ENCODE data around the gene ZNF69. TPM values are rescaled to one million over a fixed set of nuclear protein-coding genes. Genes with fewer than 3 reads are reported as not detected.
A peak's percentile ranks its signal among the peaks of the same experiment; 100 is the strongest.
"Not testable (repeated sequence)": the region's sequence is repeated elsewhere in the genome, so short reads cannot be mapped to it uniquely, and the experiment has no call there.

The ZNF69 gene
- total RNA-seq, 6 experiments from 2014 or later, result 6.1 to 10.0 (median 9.2) TPM

DNA sequence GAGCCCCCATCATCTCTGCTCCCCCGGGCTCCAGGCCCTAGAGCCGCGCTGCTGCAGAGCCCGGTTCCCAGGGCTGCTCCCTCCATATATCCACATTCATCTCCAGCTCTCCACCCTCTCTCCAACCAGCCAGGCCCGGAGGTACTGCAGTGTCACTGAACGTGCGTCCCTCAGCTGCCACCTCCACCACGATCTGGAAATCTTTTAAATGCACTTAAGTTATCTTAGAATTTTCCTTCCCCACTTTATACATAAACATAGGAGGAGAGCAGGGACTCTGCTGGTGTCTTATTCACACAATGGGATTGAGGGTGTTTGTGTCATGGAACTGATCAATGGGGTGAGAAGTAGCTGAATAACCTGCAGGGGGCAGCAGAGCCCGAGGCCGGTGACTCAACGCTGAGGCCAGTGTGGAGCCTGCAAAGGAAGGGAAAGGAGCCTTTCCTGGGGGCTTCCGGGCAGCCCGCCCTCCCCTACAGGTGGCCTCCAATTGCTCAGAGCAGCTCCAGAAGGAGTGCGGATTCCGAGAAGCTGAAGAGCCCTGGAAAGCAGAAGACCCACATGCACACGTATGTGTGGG lies 7.8 kb upstream of the ZNF69 start:
- TF ChIP-seq, protein P1, sequence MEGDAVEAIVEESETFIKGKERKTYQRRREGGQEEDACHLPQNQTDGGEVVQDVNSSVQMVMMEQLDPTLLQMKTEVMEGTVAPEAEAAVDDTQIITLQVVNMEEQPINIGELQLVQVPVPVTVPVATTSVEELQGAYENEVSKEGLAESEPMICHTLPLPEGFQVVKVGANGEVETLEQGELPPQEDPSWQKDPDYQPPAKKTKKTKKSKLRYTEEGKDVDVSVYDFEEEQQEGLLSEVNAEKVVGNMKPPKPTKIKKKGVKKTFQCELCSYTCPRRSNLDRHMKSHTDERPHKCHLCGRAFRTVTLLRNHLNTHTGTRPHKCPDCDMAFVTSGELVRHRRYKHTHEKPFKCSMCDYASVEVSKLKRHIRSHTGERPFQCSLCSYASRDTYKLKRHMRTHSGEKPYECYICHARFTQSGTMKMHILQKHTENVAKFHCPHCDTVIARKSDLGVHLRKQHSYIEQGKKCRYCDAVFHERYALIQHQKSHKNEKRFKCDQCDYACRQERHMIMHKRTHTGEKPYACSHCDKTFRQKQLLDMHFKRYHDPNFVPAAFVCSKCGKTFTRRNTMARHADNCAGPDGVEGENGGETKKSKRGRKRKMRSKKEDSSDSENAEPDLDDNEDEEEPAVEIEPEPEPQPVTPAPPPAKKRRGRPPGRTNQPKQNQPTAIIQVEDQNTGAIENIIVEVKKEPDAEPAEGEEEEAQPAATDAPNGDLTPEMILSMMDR (IDR thresholded peaks at IDR 0.05), result peak in 3 of 4 donors; percentile 33 to 42 (median 38)
- intact Hi-C loops (cut with DNase I), result loop anchor here in 1 of 2 donors (10.0 kb wide), 2 partner anchors 105 to 265 kb away; partner anchors contain the start of gene ZNF20
- not testable (repeated sequence) for H3K4me3 ChIP-seq, H3K27me3 ChIP-seq, H3K27ac ChIP-seq, H3K36me3 ChIP-seq, H3K4me1 ChIP-seq, H3K9me3 ChIP-seq
- ATAC-seq (peak; percentile 44 to 63 (median 60)), DNase-seq (peak in 1 of 3 donors; percentile 25)
- WGBS (ENCODE audit: insufficient coverage, low coverage, low lambda C conversion rate, missing lambda C conversion rate), result 65% methylated on average over 12 of the region's 16 CpGs

DNA sequence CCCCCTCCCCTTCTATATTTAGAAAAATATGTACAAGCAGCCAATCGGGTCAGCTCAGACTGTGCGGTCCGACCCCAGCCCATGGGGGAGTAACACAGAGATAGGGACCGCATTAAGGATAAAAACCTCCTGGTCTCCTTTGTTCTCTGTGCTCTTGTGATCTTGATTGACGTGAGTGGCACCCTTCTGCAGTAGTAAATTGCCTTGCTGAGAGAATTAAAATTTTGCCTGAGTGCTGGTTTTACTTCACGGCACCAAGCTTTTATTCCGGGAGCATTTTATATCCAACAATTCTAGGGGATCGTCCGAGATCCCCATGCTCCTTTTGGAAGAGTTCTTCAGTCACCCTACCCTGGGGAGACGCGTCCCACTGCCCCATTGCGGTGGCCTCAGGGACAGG lies 7.0 kb upstream of the ZNF69 start:
- intact Hi-C loops (cut with DNase I), result loop anchor here in 1 of 2 donors (10.0 kb wide), 2 partner anchors 104 to 264 kb away; partner anchors contain the start of gene ZNF20
- H3K4me1 ChIP-seq, result no peaks in the 10 kb centered on the region
- DNase-seq (no peak), ATAC-seq (no peak)
- H3K36me3 ChIP-seq, result no peaks in the 10 kb centered on the region
- TF ChIP-seq, protein P1 (IDR thresholded peaks at IDR 0.05), result no peak
- TF ChIP-seq POLR2A (IDR thresholded peaks at IDR 0.05), result no peak
- WGBS (ENCODE audit: insufficient coverage, low coverage, low lambda C conversion rate, missing lambda C conversion rate), result 75% methylated on average over 9 of the region's 12 CpGs
- H3K27ac ChIP-seq, result no peak overlapping the region
- no peaks in the 10 kb centered on the region for H3K27me3 ChIP-seq
- H3K9me3 ChIP-seq, result no peaks in the 10 kb centered on the region
- H3K4me3 ChIP-seq, result no peak overlapping the region

DNA sequence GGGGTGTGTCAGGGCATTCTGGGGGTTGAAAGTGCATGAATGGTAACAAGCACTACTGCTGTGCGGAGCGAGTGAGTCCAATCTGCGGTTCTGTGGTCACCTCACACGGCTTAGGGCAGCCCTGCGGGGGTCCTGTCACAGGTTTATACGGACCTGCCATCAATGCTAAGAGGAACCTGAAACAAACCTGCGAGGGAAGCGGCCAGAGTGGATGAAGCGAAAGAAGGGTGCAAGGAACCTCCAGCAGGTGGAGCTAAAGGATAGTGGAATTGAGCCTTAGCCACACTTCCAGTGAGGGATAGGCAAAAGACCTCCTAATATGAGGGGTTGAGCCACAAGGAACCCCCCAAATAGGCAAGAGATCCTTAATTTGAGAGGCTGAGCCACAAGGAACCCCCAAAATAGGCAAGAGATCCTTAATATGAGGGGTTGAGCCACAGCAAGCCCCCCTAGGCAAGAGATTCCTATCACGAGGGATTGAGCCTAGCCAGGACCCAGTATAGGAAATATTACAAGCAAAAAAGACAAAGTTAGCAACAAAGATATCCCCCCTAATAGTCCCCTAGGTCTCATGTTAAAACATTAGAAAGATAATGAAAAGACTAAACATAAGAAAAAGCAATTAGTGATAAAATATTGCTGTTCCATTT lies 6.3 kb upstream of the ZNF69 start:
- ATAC-seq, result peak; percentile 94 to 98 (median 95)
- intact Hi-C loops (cut with DNase I), result loop anchor here in 1 of 2 donors (10.0 kb wide), 2 partner anchors 104 to 264 kb away; partner anchors contain the start of gene ZNF20
- Histone ChIP-seq H3K9me3 (no peaks in the 10 kb centered on the region), H3K4me1 (no peaks in the 10 kb centered on the region), H3K4me3 (no peak overlapping the region), H3K27ac (no peak overlapping the region), H3K36me3 (no peaks in the 10 kb centered on the region), H3K27me3 (no peaks in the 10 kb centered on the region)
- TF ChIP-seq POLR2A (IDR thresholded peaks at IDR 0.05), result no peak
- TF ChIP-seq, protein P1 (IDR thresholded peaks at IDR 0.05), result peak; percentile 72 to 79 (median 77)
- 15% methylated on average over 10 of the region's 10 CpGs for WGBS (ENCODE audit: insufficient coverage, low coverage, low lambda C conversion rate, missing lambda C conversion rate)
- peak in 2 of 3 donors; percentile 37 to 65 for DNase-seq

DNA sequence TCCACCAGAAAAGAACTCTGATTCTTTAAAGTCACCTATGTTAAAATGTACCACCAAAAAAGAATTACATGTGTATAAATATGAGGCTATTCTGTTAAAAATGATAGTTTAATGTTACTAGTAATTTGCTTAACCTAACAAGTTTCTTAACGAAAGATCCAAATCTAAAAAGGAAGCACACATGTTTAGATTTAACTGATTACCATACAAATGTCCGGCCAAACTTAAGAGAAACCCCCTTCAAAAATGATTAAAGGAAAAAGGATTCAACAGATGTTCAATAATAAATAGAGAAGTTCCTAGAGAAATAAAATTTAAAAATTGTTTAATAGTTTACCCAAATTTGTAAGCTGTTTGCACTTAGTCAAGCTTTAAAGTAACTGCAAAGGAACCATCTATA lies 5.0 kb upstream of the ZNF69 start:
- H3K27ac ChIP-seq, result no peak overlapping the region
- 37% methylated on average over 2 of the region's 2 CpGs for WGBS (ENCODE audit: insufficient coverage, low coverage, low lambda C conversion rate, missing lambda C conversion rate)

More for the DNA sequence above, 5.0 kb upstream of the ZNF69 start:
- Histone ChIP-seq H3K4me3 (no peak overlapping the region), H3K9me3 (no peaks in the 10 kb centered on the region), H3K36me3 (no peaks in the 10 kb centered on the region), H3K27me3 (no peaks in the 10 kb centered on the region), H3K4me1 (no peaks in the 10 kb centered on the region)
- intact Hi-C loops (cut with DNase I), result loop anchor here in 1 of 2 donors (10.0 kb wide), 2 partner anchors 102 to 262 kb away; partner anchors contain the start of gene ZNF20
- no peak for TF ChIP-seq POLR2A (IDR thresholded peaks at IDR 0.05)
- TF ChIP-seq, protein P1 (IDR thresholded peaks at IDR 0.05), result no peak
- DNase-seq (no peak), ATAC-seq (no peak)
